ENCODE measurements around the gene LRSAM1.

LRSAM1 gene

GRCh38 chr9:127501821-127502343, 50.6 kb downstream of the LRSAM1 start:
- DNase-seq (ENCODE audit: low read depth), result no peak
- TF ChIP-seq, protein P1, sequence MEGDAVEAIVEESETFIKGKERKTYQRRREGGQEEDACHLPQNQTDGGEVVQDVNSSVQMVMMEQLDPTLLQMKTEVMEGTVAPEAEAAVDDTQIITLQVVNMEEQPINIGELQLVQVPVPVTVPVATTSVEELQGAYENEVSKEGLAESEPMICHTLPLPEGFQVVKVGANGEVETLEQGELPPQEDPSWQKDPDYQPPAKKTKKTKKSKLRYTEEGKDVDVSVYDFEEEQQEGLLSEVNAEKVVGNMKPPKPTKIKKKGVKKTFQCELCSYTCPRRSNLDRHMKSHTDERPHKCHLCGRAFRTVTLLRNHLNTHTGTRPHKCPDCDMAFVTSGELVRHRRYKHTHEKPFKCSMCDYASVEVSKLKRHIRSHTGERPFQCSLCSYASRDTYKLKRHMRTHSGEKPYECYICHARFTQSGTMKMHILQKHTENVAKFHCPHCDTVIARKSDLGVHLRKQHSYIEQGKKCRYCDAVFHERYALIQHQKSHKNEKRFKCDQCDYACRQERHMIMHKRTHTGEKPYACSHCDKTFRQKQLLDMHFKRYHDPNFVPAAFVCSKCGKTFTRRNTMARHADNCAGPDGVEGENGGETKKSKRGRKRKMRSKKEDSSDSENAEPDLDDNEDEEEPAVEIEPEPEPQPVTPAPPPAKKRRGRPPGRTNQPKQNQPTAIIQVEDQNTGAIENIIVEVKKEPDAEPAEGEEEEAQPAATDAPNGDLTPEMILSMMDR (IDR thresholded peaks at IDR 0.05; ENCODE audit: insufficient read depth, low read depth, low read length, missing control alignments), result no peak
- H3K4me3 ChIP-seq (ENCODE audit: low read depth, low read length), result no peak overlapping the region

DNA sequence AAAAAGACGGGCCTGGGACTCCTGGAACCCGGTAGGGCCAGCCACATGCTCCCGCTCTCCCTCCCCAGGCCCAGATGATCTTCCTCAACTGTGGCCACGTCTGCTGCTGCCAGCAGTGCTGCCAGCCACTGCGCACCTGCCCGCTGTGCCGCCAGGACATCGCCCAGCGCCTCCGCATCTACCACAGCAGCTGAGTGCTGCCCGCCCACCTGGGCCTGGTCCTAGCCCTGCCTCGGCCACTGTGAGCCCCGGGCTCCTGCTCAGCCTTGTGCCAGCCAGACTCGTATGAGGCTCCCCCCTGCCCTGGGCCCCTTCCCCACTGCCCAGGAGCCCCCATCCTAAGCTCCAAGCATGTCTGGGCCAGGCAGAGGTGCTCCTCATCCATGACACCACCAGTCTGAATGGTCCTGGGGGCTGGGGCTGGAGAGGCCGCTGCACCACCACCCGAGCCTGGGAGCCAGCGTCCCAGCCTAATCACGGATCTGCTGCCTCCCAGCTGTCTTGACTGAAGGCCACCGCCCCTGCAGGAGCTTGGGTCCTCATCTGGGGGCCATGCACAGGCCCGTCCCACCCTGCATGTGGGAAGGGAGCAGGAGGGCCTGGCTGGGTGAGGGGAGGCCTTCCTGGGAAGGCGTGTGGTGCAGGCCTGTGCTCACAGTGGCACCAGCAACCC, 51.5 kb downstream of the LRSAM1 start:
- no peak overlapping the region for H3K4me3 ChIP-seq (ENCODE audit: low read depth, low read length)
- TF ChIP-seq, protein P1 (IDR thresholded peaks at IDR 0.05; ENCODE audit: insufficient read depth, low read depth, low read length, missing control alignments), result no peak
- no peak for DNase-seq (ENCODE audit: low read depth)

- no peak for DNase-seq (ENCODE audit: low read depth)
- TF ChIP-seq, protein P1 (IDR thresholded peaks at IDR 0.05; ENCODE audit: insufficient read depth, low read depth, low read length, missing control alignments), result no peak
- H3K4me3 ChIP-seq (ENCODE audit: low read depth, low read length), result no peak overlapping the region
Measured at GRCh38 chr9:127503379-127503921, 52.1 kb downstream of the LRSAM1 start.

GRCh38 chr9:127503947-127504886, 52.9 kb downstream of the LRSAM1 start:
- no peak overlapping the region for H3K4me3 ChIP-seq (ENCODE audit: low read depth, low read length)
- TF ChIP-seq, protein P1 (IDR thresholded peaks at IDR 0.05; ENCODE audit: insufficient read depth, low read depth, low read length, missing control alignments), result peak; percentile 84
- peak; percentile 89 for DNase-seq (ENCODE audit: low read depth)

GRCh38 chr9:127504887-127505251, 53.6 kb downstream of the LRSAM1 start:
- no peak overlapping the region for H3K4me3 ChIP-seq (ENCODE audit: low read depth, low read length)
- DNase-seq (ENCODE audit: low read depth), result no peak
- TF ChIP-seq, protein P1 (IDR thresholded peaks at IDR 0.05; ENCODE audit: insufficient read depth, low read depth, low read length, missing control alignments), result no peak

- peak; percentile 43 for DNase-seq (ENCODE audit: low read depth)
- H3K4me3 ChIP-seq (ENCODE audit: low read depth, low read length), result no peak overlapping the region
- TF ChIP-seq, protein P1 (IDR thresholded peaks at IDR 0.05; ENCODE audit: insufficient read depth, low read depth, low read length, missing control alignments), result peak; percentile 60
Measured at GRCh38 chr9:127505396-127506116, 54.2 kb downstream of the LRSAM1 start.

Measured in GM12865 (cell line).